IMR-90 (cell line): ENCODE results near the gene LSM14A. TPM values are rescaled to one million over a fixed set of nuclear protein-coding genes. Genes with fewer than 3 reads are reported as not detected.

Experiments used
- ATAC-seq: fragments of 200-7000 bp; cut with Tn5 transposase; 2 replicates; pipeline ENCODE4 v1.9.1; 2020; ENCODE audit warnings: low read depth, mild to moderate bottlenecking, moderate library complexity
- BruUV-seq: library from RNA; stranded (reverse); fragments of 400-500 nt; replicated peaks from 2 replicates; lab custom pipeline; 2021; lab: Mats Ljungman, UMichigan
- CTCF ChIA-PET: fragments of 300-600 bp; formaldehyde crosslinking; extraction: SDS; loops from one replicate; lab custom pipeline; 2021; ENCODE audit warnings: antibody characterized with exemption; lab: Yijun Ruan, JAX
- POLR2A ChIA-PET: fragments of 300-600 bp; sonication (Branson Sonifier 250); formaldehyde crosslinking; loops from one replicate; lab custom pipeline; 2022; ENCODE audit warnings: antibody characterized with exemption; ENCODE audit not compliant: unreplicated experiment; lab: Charles Lee
- DNase-seq: peaks from one replicate; pipeline ENCODE4 v3.0.0; 2013
- H2AFZ ChIP-seq: replicated peaks from 2 replicates; pipeline ENCODE3; 2013; ENCODE audit warnings: low read length, mild to moderate bottlenecking; ENCODE audit not compliant: poor library complexity
- H2AK5ac ChIP-seq: 2 replicates; pipeline ENCODE4 v1.6.1; 2013; ENCODE audit warnings: low read depth, low read length, inconsistent platforms
- H2AK9ac ChIP-seq: replicated peaks from 2 replicates; pipeline ENCODE3; 2013; ENCODE audit warnings: mild to moderate bottlenecking, low read depth, low read length, moderate library complexity; ENCODE audit not compliant: poor library complexity
- H2BK120ac ChIP-seq: 2 replicates; pipeline ENCODE4 v1.6.1; 2013; ENCODE audit warnings: low read depth, low read length, inconsistent platforms
- H2BK15ac ChIP-seq: 3 replicates; pipeline ENCODE4 v1.6.1; 2013; ENCODE audit warnings: low read depth, low read length, inconsistent platforms
- H2BK20ac ChIP-seq: 2 replicates; pipeline ENCODE4 v1.6.1; 2013; ENCODE audit warnings: low read depth, mild to moderate bottlenecking, inconsistent platforms, low read length, moderate library complexity
- H2BK5ac ChIP-seq: 2 replicates; pipeline ENCODE4 v1.6.1; 2013; ENCODE audit warnings: mild to moderate bottlenecking, low read depth, low read length, inconsistent platforms; ENCODE audit not compliant: poor library complexity, severe bottlenecking
- H3K14ac ChIP-seq: replicated peaks from 2 replicates; pipeline ENCODE4 v1.6.1; 2013; ENCODE audit warnings: low read depth, low read length, inconsistent platforms
- H3K18ac ChIP-seq: 2 replicates; pipeline ENCODE4 v1.6.1; 2013; ENCODE audit warnings: low read depth, low read length, control low read depth
- H3K23ac ChIP-seq: 2 replicates; pipeline ENCODE4 v1.6.1; 2013; ENCODE audit warnings: low read depth, low read length, inconsistent platforms
- H3K27ac ChIP-seq: 2 replicates; pipeline ENCODE4 v1.5.1; 2013; ENCODE audit warnings: mild to moderate bottlenecking, control low read depth, low read length; ENCODE audit not compliant: insufficient read depth
- H3K27me3 ChIP-seq: 2 replicates; pipeline ENCODE4 v1.6.1; 2013; ENCODE audit warnings: low read length; ENCODE audit not compliant: control insufficient read depth, insufficient read depth
- H3K36me3 ChIP-seq: 2 replicates; pipeline ENCODE4 v1.6.1; 2013; ENCODE audit warnings: low read length, mixed read lengths; ENCODE audit not compliant: control insufficient read depth, insufficient read depth
- H3K4ac ChIP-seq: 2 replicates; pipeline ENCODE4 v1.6.1; 2013; ENCODE audit warnings: low read depth, low read length, inconsistent platforms
- H3K4me1 ChIP-seq: 2 replicates; pipeline ENCODE4 v1.6.1; 2013; ENCODE audit warnings: low read length, mixed read lengths; ENCODE audit not compliant: control insufficient read depth, insufficient read depth
- H3K4me2 ChIP-seq: 2 replicates; pipeline ENCODE4 v1.6.1; 2013; ENCODE audit warnings: low read depth, mild to moderate bottlenecking, control low read depth, low read length, moderate library complexity
- H3K4me3 ChIP-seq: 2 replicates; pipeline ENCODE4 v1.5.1; 2013; ENCODE audit warnings: low read depth, mild to moderate bottlenecking, control low read depth, low read length, moderate library complexity; ENCODE audit not compliant: insufficient read depth
- H3K56ac ChIP-seq: 2 replicates; pipeline ENCODE4 v1.6.1; 2013; ENCODE audit warnings: low read length, inconsistent platforms; ENCODE audit not compliant: insufficient read depth; ENCODE audit errors: extremely low read depth
- H3K79me1 ChIP-seq, 2 experiments: 2 replicates each; pipeline ENCODE4 v1.6.1; 2013; ENCODE audit warnings: low read length in 2 of 2, inconsistent platforms in 1 of 2, low read depth in 1 of 2
- H3K9ac ChIP-seq: 2 replicates; pipeline ENCODE4 v1.6.1; 2013; ENCODE audit warnings: low read depth, low read length, control low read depth
- H3K9me1 ChIP-seq: 2 replicates; pipeline ENCODE4 v1.6.1; 2013; ENCODE audit warnings: low read length, inconsistent platforms; ENCODE audit not compliant: insufficient read depth
- H3K9me3 ChIP-seq: 2 replicates; pipeline ENCODE4 v1.6.1; 2013; ENCODE audit warnings: low read length; ENCODE audit not compliant: control insufficient read depth, insufficient read depth
- H4K20me1 ChIP-seq: 2 replicates; pipeline ENCODE4 v1.6.1; 2013; ENCODE audit warnings: low read length, inconsistent platforms; ENCODE audit not compliant: insufficient read depth
- H4K5ac ChIP-seq: 2 replicates; pipeline ENCODE4 v1.6.1; 2013; ENCODE audit warnings: mild to moderate bottlenecking, low read depth, low read length, control low read depth
- H4K8ac ChIP-seq, 2 experiments: 2 replicates each; pipeline ENCODE4 v1.6.1; 2013; ENCODE audit warnings: low read depth in 2 of 2, low read length in 2 of 2, control low read depth in 1 of 2, inconsistent platforms in 1 of 2
- H4K91ac ChIP-seq: 2 replicates; pipeline ENCODE4 v1.6.1; 2013; ENCODE audit warnings: low read depth, low read length, inconsistent platforms; ENCODE audit not compliant: insufficient read depth
- BHLHE40 ChIP-seq: fragments of 150-350 bp; IDR thresholded peaks from 2 replicates; pipeline ENCODE4 v1.6.1; 2016; ENCODE audit warnings: mild to moderate bottlenecking, low read depth, low read length
- CEBPB ChIP-seq: IDR thresholded peaks from 2 replicates; pipeline ENCODE4 v1.6.1; 2012; ENCODE audit warnings: low read depth, low read length, improper control_type of control experiment
- CHD1 ChIP-seq: IDR thresholded peaks from 2 replicates; pipeline ENCODE4 v1.6.1; 2012; ENCODE audit warnings: low read depth, low read length, improper control_type of control experiment
- FOS ChIP-seq: fragments of 150-350 bp; IDR thresholded peaks from 2 replicates; pipeline ENCODE4 v1.6.1; 2016; ENCODE audit warnings: low read depth, low read length
- MAFK ChIP-seq: IDR thresholded peaks from 2 replicates; pipeline ENCODE4 v1.6.1; 2012; ENCODE audit warnings: low read depth, low read length, improper control_type of control experiment
- MAZ ChIP-seq: IDR thresholded peaks from 2 replicates; pipeline ENCODE4 v1.6.1; 2012; ENCODE audit warnings: low read depth, mild to moderate bottlenecking, low read length, improper control_type of control experiment, moderate library complexity, borderline replicate concordance
- MXI1 ChIP-seq: IDR thresholded peaks from 2 replicates; pipeline ENCODE4 v1.6.1; 2012; ENCODE audit warnings: low read depth, mild to moderate bottlenecking, low read length, moderate library complexity, borderline replicate concordance
- NFE2L2 ChIP-seq: fragments of 150-350 bp; IDR thresholded peaks from 2 replicates; pipeline ENCODE4 v1.6.1; 2016; ENCODE audit warnings: low read depth, mild to moderate bottlenecking, low read length
- POLR2A ChIP-seq: IDR thresholded peaks from 2 replicates; pipeline ENCODE4 v1.6.1; 2012; ENCODE audit warnings: mild to moderate bottlenecking, low read depth, low read length
- RAD21 ChIP-seq: IDR thresholded peaks from 2 replicates; pipeline ENCODE4 v1.6.1; 2012; ENCODE audit warnings: low read length, improper control_type of control experiment
- RCOR1 ChIP-seq: IDR thresholded peaks from 2 replicates; pipeline ENCODE4 v1.6.1; 2012; ENCODE audit warnings: mild to moderate bottlenecking, low read length, improper control_type of control experiment; ENCODE audit not compliant: insufficient replicate concordance
- RFX5 ChIP-seq: IDR thresholded peaks from 2 replicates; pipeline ENCODE4 v1.8.0; 2012; ENCODE audit warnings: low read depth, mild to moderate bottlenecking, low read length, moderate library complexity
- SMC3 ChIP-seq: fragments of 150-350 bp; IDR thresholded peaks from 2 replicates; pipeline ENCODE4 v1.6.1; 2016; ENCODE audit warnings: low read depth, mild to moderate bottlenecking, antibody characterized with exemption, low read length, moderate library complexity
- WGBS, 2 experiments: methylation state at CpG; one replicate each; pipeline versions ENCODE4 v1.1.5 to v1.1.7; 2013; ENCODE audit warnings: missing lambda C conversion rate in 2 of 2; ENCODE audit not compliant: insufficient read length in 1 of 2; ENCODE audit errors: extremely low coverage in 2 of 2; 5-methylcytosine and 5-hydroxymethylcytosine counted together
- dilution Hi-C: fragments of 300-500 bp; cut with HindIII; formaldehyde crosslinking; loops from one replicate; pipeline ENCODE4 v1.14.3; 2018; ENCODE audit warnings: low sequenced_read_pairs; ENCODE audit not compliant: unreplicated experiment
- in situ Hi-C: fragments of 300-500 bp; cut with MboI; formaldehyde crosslinking; loops from 3 replicates; pipeline ENCODE4 v1.14.3; 2019; ENCODE audit warnings: low sequenced_read_pairs, inconsistent platforms, mixed read lengths
- intact Hi-C: fragments of 100-400 bp; cut with micrococcal nuclease; formaldehyde crosslinking; loops from 2 replicates; pipeline ENCODE4 v1.10.0; 2022
- polyA plus RNA-seq, 3 experiments: library from polyadenylated mRNA; depleted of rRNA; stranded (reverse); fragments of >200 nt; gene quantifications; 2 replicates each; pipeline ENCODE4 v1.2.3, GENCODE V29; 2012; ENCODE audit warnings: low replicate concordance in 1 of 3
- total RNA-seq: library from RNA; depleted of rRNA; stranded (reverse); fragments of >200 nt; gene quantifications from 2 replicates; pipeline ENCODE4 v1.2.3, GENCODE V29; 2012
- TF ChIP-seq, protein P1 (sequence below): fragments of 150-350 bp; IDR thresholded peaks from 2 replicates; pipeline ENCODE4 v1.6.1; 2017; ENCODE audit warnings: mild to moderate bottlenecking, antibody characterized with exemption, low read length, low read depth
- TF ChIP-seq, protein P2 (sequence below): conservative IDR thresholded peaks from 2 replicates; pipeline ENCODE4 v1.5.1; 2012; ENCODE audit warnings: mild to moderate bottlenecking, low read depth, low read length, improper control_type of control experiment
- TF ChIP-seq, protein P3 (sequence below): fragments of 150-350 bp; IDR thresholded peaks from 2 replicates; pipeline ENCODE4 v1.6.1; 2016; ENCODE audit warnings: low read depth, mild to moderate bottlenecking, low read length, moderate library complexity, borderline replicate concordance

Gene LSM14A
- total and polyA plus RNA-seq, 2 of the 4 experiments (the other 2 are of a cell fraction) = 44.3 to 54.8 TPM

DNA sequence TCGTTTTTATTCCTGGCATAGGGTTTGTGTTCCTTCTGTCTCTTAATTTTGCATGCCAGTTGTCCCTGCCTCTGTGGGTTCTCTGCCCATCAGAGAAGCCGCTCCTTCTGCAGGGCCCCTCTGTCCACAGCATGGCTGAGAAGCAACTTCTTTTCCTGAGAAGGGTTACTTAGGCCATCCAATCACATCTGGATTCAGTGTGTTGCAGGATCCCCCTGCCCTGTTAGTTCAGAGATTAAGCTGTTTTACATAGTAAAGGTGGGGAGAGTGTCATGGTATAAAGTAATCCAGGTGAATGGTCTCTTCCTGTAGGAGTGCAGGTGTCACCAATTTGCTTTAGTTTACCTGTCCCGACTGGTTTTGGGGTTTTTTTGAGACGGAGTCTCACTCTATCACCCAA, 59.1 kb downstream of the LSM14A start:
- peak overlapping the region in 1 of 2 experiments; percentile 52; a peak in 1 of 4 replicates for H4K8ac ChIP-seq
- H3K27me3 ChIP-seq = no peaks in the 10 kb centered on the region
- WGBS, 2 experiments = 100% methylated on average over 1 of the region's 4 CpGs; no CpG with 5 or more reads in 1 of the 2 experiments
- H2AK9ac ChIP-seq = no peak overlapping the region
- H3K9me1 ChIP-seq = peaks cover 23% of the 10 kb centered on the region
- peak overlapping the region; percentile 19 for H3K4ac ChIP-seq
- no TSS peak for BruUV-seq
- H4K91ac ChIP-seq = no peak overlapping the region
- H3K14ac ChIP-seq = peak overlapping the region; percentile 60; the same call in 1 of the 2 replicates
- no peak overlapping the region for H3K4me2 ChIP-seq
- dilution Hi-C loops (no loop called here), intact Hi-C loops (no loop called here), in situ Hi-C loops (loop anchor here (10.0 kb wide), 1 partner anchor 103 kb away; no protein-coding TSS in a partner anchor)
- H3K79me1 ChIP-seq = peaks cover 26 to 61% of the 10 kb centered on the region in 2 experiments; a peak in 3 of 4 replicates
- peaks cover 23% of the 10 kb centered on the region for H4K20me1 ChIP-seq
- ChIA-PET POLR2A (no interaction called here), CTCF (interaction anchor here (0.8 kb wide), 1 partner anchor 11 kb away, joined by 3 read pairs; no protein-coding TSS in a partner anchor)
- H3K9ac ChIP-seq = no peak overlapping the region
- peak overlapping the region; percentile 10; the same call in 1 of the 2 replicates for H2BK120ac ChIP-seq
- no peak overlapping the region for H3K18ac ChIP-seq
- H3K23ac ChIP-seq = peak overlapping the region; percentile 29; the same call in 1 of the 2 replicates
- H3K56ac ChIP-seq = no peak overlapping the region
- peaks cover 13% of the 10 kb centered on the region for H3K4me1 ChIP-seq
- H4K5ac ChIP-seq = no peak overlapping the region
- peak overlapping the region; percentile 29; the same call in 1 of the 2 replicates for H2AK5ac ChIP-seq
- DNase-seq (no peak), ATAC-seq (no peak)
- no peaks in the 10 kb centered on the region for H3K9me3 ChIP-seq
- no peak overlapping the region for H3K27ac ChIP-seq
- H3K36me3 ChIP-seq = peaks cover 19% of the 10 kb centered on the region
- H2AFZ ChIP-seq = no peak overlapping the region
- H3K4me3 ChIP-seq = no peak overlapping the region
- TF ChIP-seq MAFK (no peak), MXI1 (no peak), SMC3 (no peak), BHLHE40 (no peak), CEBPB (no peak), RAD21 (no peak), FOS (no peak), MAZ (no peak), NFE2L2 (no peak), CHD1 (no peak), RFX5 (no peak), POLR2A (no peak), RCOR1 (no peak)
- TF ChIP-seq, protein P1, sequence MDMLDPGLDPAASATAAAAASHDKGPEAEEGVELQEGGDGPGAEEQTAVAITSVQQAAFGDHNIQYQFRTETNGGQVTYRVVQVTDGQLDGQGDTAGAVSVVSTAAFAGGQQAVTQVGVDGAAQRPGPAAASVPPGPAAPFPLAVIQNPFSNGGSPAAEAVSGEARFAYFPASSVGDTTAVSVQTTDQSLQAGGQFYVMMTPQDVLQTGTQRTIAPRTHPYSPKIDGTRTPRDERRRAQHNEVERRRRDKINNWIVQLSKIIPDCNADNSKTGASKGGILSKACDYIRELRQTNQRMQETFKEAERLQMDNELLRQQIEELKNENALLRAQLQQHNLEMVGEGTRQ = no peak
- TF ChIP-seq, protein P2, sequence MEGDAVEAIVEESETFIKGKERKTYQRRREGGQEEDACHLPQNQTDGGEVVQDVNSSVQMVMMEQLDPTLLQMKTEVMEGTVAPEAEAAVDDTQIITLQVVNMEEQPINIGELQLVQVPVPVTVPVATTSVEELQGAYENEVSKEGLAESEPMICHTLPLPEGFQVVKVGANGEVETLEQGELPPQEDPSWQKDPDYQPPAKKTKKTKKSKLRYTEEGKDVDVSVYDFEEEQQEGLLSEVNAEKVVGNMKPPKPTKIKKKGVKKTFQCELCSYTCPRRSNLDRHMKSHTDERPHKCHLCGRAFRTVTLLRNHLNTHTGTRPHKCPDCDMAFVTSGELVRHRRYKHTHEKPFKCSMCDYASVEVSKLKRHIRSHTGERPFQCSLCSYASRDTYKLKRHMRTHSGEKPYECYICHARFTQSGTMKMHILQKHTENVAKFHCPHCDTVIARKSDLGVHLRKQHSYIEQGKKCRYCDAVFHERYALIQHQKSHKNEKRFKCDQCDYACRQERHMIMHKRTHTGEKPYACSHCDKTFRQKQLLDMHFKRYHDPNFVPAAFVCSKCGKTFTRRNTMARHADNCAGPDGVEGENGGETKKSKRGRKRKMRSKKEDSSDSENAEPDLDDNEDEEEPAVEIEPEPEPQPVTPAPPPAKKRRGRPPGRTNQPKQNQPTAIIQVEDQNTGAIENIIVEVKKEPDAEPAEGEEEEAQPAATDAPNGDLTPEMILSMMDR = no peak
- TF ChIP-seq, protein P3, sequence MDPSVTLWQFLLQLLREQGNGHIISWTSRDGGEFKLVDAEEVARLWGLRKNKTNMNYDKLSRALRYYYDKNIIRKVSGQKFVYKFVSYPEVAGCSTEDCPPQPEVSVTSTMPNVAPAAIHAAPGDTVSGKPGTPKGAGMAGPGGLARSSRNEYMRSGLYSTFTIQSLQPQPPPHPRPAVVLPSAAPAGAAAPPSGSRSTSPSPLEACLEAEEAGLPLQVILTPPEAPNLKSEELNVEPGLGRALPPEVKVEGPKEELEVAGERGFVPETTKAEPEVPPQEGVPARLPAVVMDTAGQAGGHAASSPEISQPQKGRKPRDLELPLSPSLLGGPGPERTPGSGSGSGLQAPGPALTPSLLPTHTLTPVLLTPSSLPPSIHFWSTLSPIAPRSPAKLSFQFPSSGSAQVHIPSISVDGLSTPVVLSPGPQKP = no peak
- no peak overlapping the region for H2BK15ac ChIP-seq
- H2BK20ac ChIP-seq = no peak overlapping the region
- no peak overlapping the region for H2BK5ac ChIP-seq
